K562 (cell line): ENCODE results near the gene PRR7. TPM values are rescaled to one million over a fixed set of nuclear protein-coding genes. Genes with fewer than 3 reads are reported as not detected.

Source experiments
- ATAC-seq: fragments of 200-7000 bp; cut with Tn5 transposase; 3 replicates; pipeline ENCODE4 v1.9.1; 2020; ENCODE audit warnings: moderate library complexity
- BruUV-seq: library from RNA; stranded (reverse); fragments of 400-500 nt; replicated peaks from 2 replicates; lab custom pipeline; 2021; lab: Mats Ljungman, UMichigan
- CTCF ChIA-PET: fragments of 300-600 bp; formaldehyde crosslinking; extraction: SDS; loops from one replicate; lab custom pipeline; 2021; ENCODE audit warnings: low intra/inter-chr PET ratio; lab: Yijun Ruan, JAX
- POLR2A ChIA-PET: fragments of 300-600, 350-650 bp; sonication (Branson Sonifier 250); formaldehyde crosslinking; extraction: SDS; loops from one replicate; lab custom pipeline; 2021; ENCODE audit warnings: antibody characterized with exemption, inconsistent platforms; lab: Yijun Ruan, JAX
- DNase-seq, 4 experiments: peaks; one replicate each; pipeline versions ENCODE4 v3.0.0 to v3.0.0-alpha.2; 2011 to 2018; ENCODE audit warnings: low spot score in 3 of 4, mixed read lengths in 3 of 4; ENCODE audit errors: extremely low read depth in 1 of 4
- FAIRE-seq: peaks from 2 replicates; lab custom pipeline; 2011; peaks lifted over from hg19 to GRCh38; lab: Jason Lieb, UNC
- H2AFZ ChIP-seq: 2 replicates; pipeline ENCODE4 v1.6.0; 2011; ENCODE audit warnings: low read depth, low read length, control low read depth, inconsistent platforms
- H3K27ac ChIP-seq: fragments of 200-600 bp; 3 replicates; pipeline ENCODE4 v1.8.0; 2011; ENCODE audit warnings: low read depth, mild to moderate bottlenecking, control low read depth, inconsistent platforms, low read length, moderate library complexity, mixed read lengths; ENCODE audit errors: extremely low read depth
- H3K27me3 ChIP-seq, 2 experiments: fragments of 300-600 bp in 1 of 2; 2 replicates in 1 of 2; 3 replicates in 1 of 2; pipeline versions ENCODE4 v1.6.0 to v1.8.0; 2011; ENCODE audit warnings: inconsistent platforms in 2 of 2, low read length in 2 of 2, mild to moderate bottlenecking in 1 of 2, mixed read lengths in 1 of 2, moderate library complexity in 1 of 2; ENCODE audit not compliant: control insufficient read depth in 2 of 2, insufficient read depth in 2 of 2
- H3K36me3 ChIP-seq: fragments of 300-600 bp; 3 replicates; pipeline ENCODE4 v1.8.0; 2011; ENCODE audit warnings: mild to moderate bottlenecking, low read length, inconsistent platforms; ENCODE audit not compliant: control insufficient read depth, insufficient read depth
- H3K4me1 ChIP-seq, 2 experiments: fragments of 200-600 bp in 1 of 2; replicated peaks in 1 of 2; 2 replicates in 1 of 2; 3 replicates in 1 of 2; pipeline versions ENCODE4 v1.5.1 to v1.8.0; 2011; ENCODE audit warnings: inconsistent platforms in 2 of 2, low read length in 2 of 2, mild to moderate bottlenecking in 1 of 2, mixed read lengths in 1 of 2, moderate library complexity in 1 of 2; ENCODE audit not compliant: control insufficient read depth in 2 of 2, insufficient read depth in 2 of 2
- H3K4me2 ChIP-seq: 2 replicates; pipeline ENCODE4 v1.6.1; 2011; ENCODE audit warnings: low read length, control low read depth, inconsistent platforms, mixed read lengths; ENCODE audit not compliant: insufficient read depth
- H3K4me3 ChIP-seq: fragments of 200-600 bp; sonication (generic), shearing (Covaris generic); 2 replicates; pipeline ENCODE4 v1.5.1; 2016; ENCODE audit warnings: control low read depth, inconsistent platforms
- H3K79me2 ChIP-seq: fragments of 200-600 bp; 3 replicates; pipeline ENCODE4 v1.8.0; 2011; ENCODE audit warnings: low read length, inconsistent platforms; ENCODE audit not compliant: control insufficient read depth, insufficient read depth
- H3K9ac ChIP-seq, 2 experiments: 2 replicates each; pipeline versions ENCODE4 v1.6.0 to v1.6.1; 2011; ENCODE audit warnings: low read depth in 2 of 2, low read length in 2 of 2, control low read depth in 1 of 2, inconsistent platforms in 1 of 2, mild to moderate bottlenecking in 1 of 2, mixed read lengths in 1 of 2; ENCODE audit not compliant: insufficient read depth in 1 of 2
- H3K9me1 ChIP-seq: one replicate; pipeline ENCODE4 v1.6.0; 2011; ENCODE audit warnings: inconsistent platforms, mild to moderate bottlenecking, low read length, moderate library complexity; ENCODE audit not compliant: control insufficient read depth, insufficient read depth
- H3K9me3 ChIP-seq: replicated peaks from 2 replicates; pipeline ENCODE4 v1.5.1; 2011; ENCODE audit warnings: low read depth, low read length, inconsistent platforms; ENCODE audit not compliant: control insufficient read depth, insufficient read depth
- H4K20me1 ChIP-seq: replicated peaks from 2 replicates; pipeline ENCODE4 v1.6.1; 2011; ENCODE audit warnings: low read length, inconsistent platforms, mixed read lengths; ENCODE audit not compliant: control insufficient read depth, insufficient read depth
- MYC ChIP-seq, 2 experiments: fragments of 250-450 bp in 1 of 2; sonication (Bioruptor Pico) in 1 of 2; IDR thresholded peaks; 2 replicates each; pipeline versions ENCODE4 v1.5.1 to v1.6.1; 2012 to 2021; ENCODE audit warnings: low read depth in 2 of 2, borderline replicate concordance in 1 of 2, improper control_type of control experiment in 1 of 2, low read length in 1 of 2, mild to moderate bottlenecking in 1 of 2, moderate library complexity in 1 of 2
- POLR2G ChIP-seq: fragments of 200-400 bp; formaldehyde crosslinking; IDR thresholded peaks from 2 replicates; pipeline ENCODE4 v1.6.1; 2017; ENCODE audit warnings: low read depth, mild to moderate bottlenecking, antibody characterized with exemption, low read length, moderate library complexity
- RBFOX2 ChIP-seq: fragments of 200-400 bp; formaldehyde crosslinking; IDR thresholded peaks from 2 replicates; pipeline ENCODE4 v1.6.1; 2017; ENCODE audit warnings: low read depth, mild to moderate bottlenecking, low read length, moderate library complexity
- RBM22 ChIP-seq: fragments of 200-400 bp; formaldehyde crosslinking; IDR thresholded peaks from 2 replicates; pipeline ENCODE4 v1.6.1; 2018; ENCODE audit warnings: low read length, low read depth; ENCODE audit not compliant: poor library complexity, severe bottlenecking
- SUPT5H ChIP-seq: fragments of 450-650 bp; IDR thresholded peaks from 2 replicates; pipeline ENCODE4 v1.6.1; 2016
- TARDBP ChIP-seq: fragments of 450-650 bp; IDR thresholded peaks from 2 replicates; pipeline ENCODE4 v1.6.1; 2016
- WGBS: fragments of 100-300 bp; shearing (Covaris generic); methylation state at CpG from one replicate; pipeline ENCODE4 v1.1.6; 2016; ENCODE audit warnings: low coverage, mixed read lengths; ENCODE audit not compliant: insufficient coverage; ENCODE audit errors: missing lambda C conversion rate; 5-methylcytosine and 5-hydroxymethylcytosine counted together
- in situ Hi-C: fragments of 300-500 bp; cut with MboI; formaldehyde crosslinking; loops from 4 replicates; pipeline ENCODE4 v1.15.0; 2018; ENCODE audit warnings: inconsistent platforms, mixed read lengths
- intact Hi-C: fragments of 100-400 bp; cut with micrococcal nuclease; formaldehyde crosslinking; loops from 2 replicates; pipeline ENCODE4 v1.14.2; 2022
- polyA plus RNA-seq, 8 experiments: library from polyadenylated mRNA; depleted of rRNA in 4 of 8; stranded (reverse) in 5 of 8; unstranded in 3 of 8; fragments of >200 nt; fragmentation: Nextera tagmentation in 2 of 8; fragmentation: Illumina TruSeq in 1 of 8; extraction: Ambion mirVana in 2 of 8; extraction: Trizol in 1 of 8; gene quantifications; 2 replicates each; pipeline versions ENCODE4 v1.2.1 to v1.2.3, GENCODE V29; 2011 to 2014; ENCODE audit warnings: inconsistent platforms in 1 of 8, missing spikeins in 1 of 8
- total RNA-seq, 7 experiments: library from RNA; depleted of rRNA in 6 of 7; stranded (reverse); fragments of >200 nt in 6 of 7; fragmentation: Illumina TruSeq in 2 of 7; extraction: Trizol in 2 of 7; gene quantifications; 2 replicates each; pipeline versions ENCODE4 v1.2.1 to v1.2.3, GENCODE V29; 2011 to 2021; ENCODE audit warnings: low replicate concordance in 1 of 7
- TF ChIP-seq, protein P1 (sequence below), 3 experiments: IDR thresholded peaks in 2 of 3; conservative IDR thresholded peaks in 1 of 3; 2 replicates each; pipeline ENCODE4 v1.5.1; 2011 to 2012; ENCODE audit warnings: low read length in 3 of 3, mild to moderate bottlenecking in 3 of 3, control low read depth in 2 of 3, improper control_type of control experiment in 1 of 3, inconsistent platforms in 1 of 3, low read depth in 1 of 3, mixed read lengths in 1 of 3, moderate library complexity in 1 of 3; ENCODE audit not compliant: insufficient read depth in 2 of 3

Gene PRR7
- total and polyA plus RNA-seq, 9 of the 15 experiments (the other 6 are each of a cell fraction or from before 2014, with no cell fraction given): 0.80 to 11.3 (median 10.4) TPM; not detected in 4

DNA sequence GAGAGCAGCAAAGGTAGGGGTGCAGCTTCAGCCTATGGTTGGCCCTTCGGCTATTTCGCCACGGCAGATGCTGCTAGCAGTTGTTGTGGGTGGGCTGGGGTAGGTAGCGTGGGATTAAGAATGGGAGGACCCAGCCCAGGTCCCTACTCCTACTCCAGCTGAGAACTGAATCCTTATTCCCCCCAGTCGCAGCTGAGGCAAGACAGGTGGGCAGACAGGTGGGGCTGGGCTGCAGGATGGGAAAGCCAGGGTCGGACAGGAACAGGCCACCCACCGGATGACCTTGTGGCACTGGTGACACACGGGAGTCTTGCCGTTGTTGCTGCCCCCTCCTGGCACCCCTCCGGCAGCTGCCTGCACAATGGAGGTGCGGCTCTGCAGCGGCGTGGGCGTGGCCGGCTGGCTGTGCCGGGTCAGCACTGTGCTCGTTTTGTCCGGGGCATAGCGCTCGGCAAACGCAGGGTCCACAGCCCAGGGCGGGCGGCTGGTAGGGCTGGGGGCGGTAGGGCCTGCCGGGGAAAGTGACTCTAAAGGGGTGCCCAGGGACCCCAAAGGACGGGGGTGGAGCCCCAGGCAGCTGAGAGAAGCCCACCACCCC, 42.6 kb downstream of the PRR7 start:
- 97% methylated on average over 23 of the region's 26 CpGs for WGBS
- Histone ChIP-seq H3K27ac (no peak overlapping the region), H3K79me2 (peaks cover 15% of the 10 kb centered on the region; the same call in 2 of the 3 replicates), H3K27me3 (no peaks in the 10 kb centered on the region), H3K4me3 (no peak overlapping the region), H2AFZ (no peak overlapping the region), H3K4me2 (no peak overlapping the region), H3K4me1 (peaks cover 18 to 65% of the 10 kb centered on the region in 2 experiments), H3K9ac (peak overlapping the region in 1 of 2 experiments; percentile 48; a peak in 1 of 4 replicates), H3K9me3 (no peaks in the 10 kb centered on the region), H4K20me1 (peaks cover 3% of the 10 kb centered on the region; the same call in 1 of the 2 replicates), H3K36me3 (peaks cover 86% of the 10 kb centered on the region; the same call in 2 of the 3 replicates), H3K9me1 (no peaks in the 10 kb centered on the region)
- ATAC-seq: no peak
- in situ Hi-C loops: no loop called here
- no peak for FAIRE-seq
- ChIA-PET POLR2A (interaction anchor here (0.6 to 3.4 kb wide), 6 partner anchors 9 to 62 kb away, joined by 3 to 30 read pairs (median 4); partner anchors contain the start of gene DBN1), CTCF (no interaction called here)
- no peak for TF ChIP-seq TARDBP
- peak; percentile 18 for TF ChIP-seq RBM22
- no peak for TF ChIP-seq MYC (IDR thresholded peaks at IDR 0.05; ENCODE audit: low read depth, low read length)
- no peak for TF ChIP-seq MYC (CRISPR knock-in tag; IDR thresholded peaks at IDR 0.05; ENCODE audit: borderline replicate concordance, low read depth)
- peak; percentile 51 for TF ChIP-seq POLR2G
- no peak for TF ChIP-seq SUPT5H
- TF ChIP-seq, protein P1, sequence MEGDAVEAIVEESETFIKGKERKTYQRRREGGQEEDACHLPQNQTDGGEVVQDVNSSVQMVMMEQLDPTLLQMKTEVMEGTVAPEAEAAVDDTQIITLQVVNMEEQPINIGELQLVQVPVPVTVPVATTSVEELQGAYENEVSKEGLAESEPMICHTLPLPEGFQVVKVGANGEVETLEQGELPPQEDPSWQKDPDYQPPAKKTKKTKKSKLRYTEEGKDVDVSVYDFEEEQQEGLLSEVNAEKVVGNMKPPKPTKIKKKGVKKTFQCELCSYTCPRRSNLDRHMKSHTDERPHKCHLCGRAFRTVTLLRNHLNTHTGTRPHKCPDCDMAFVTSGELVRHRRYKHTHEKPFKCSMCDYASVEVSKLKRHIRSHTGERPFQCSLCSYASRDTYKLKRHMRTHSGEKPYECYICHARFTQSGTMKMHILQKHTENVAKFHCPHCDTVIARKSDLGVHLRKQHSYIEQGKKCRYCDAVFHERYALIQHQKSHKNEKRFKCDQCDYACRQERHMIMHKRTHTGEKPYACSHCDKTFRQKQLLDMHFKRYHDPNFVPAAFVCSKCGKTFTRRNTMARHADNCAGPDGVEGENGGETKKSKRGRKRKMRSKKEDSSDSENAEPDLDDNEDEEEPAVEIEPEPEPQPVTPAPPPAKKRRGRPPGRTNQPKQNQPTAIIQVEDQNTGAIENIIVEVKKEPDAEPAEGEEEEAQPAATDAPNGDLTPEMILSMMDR (IDR thresholded peaks at IDR 0.05 in 2 of 3, conservative IDR thresholded peaks at IDR 0.05 in 1 of 3; ENCODE audit: insufficient read depth in 2 of 3, low read depth in 1 of 3, low read length in 3 of 3): 0 out of 6 replicates have a peak, but pooled peaks of 1 of the 3 experiments have one; percentile 13
- peak; percentile 59; the same call in 1 of the 2 replicates for TF ChIP-seq RBFOX2
- intact Hi-C loops: no loop called here
- no TSS peak for BruUV-seq
- DNase-seq: no peak
